Neutrophil (primary cell): Measurements from ENCODE around the gene CEP85L.

ENCODE experiments used
- H3K27ac ChIP-seq: fragments of 200-600 bp; sonication (generic); 2 replicates; pipeline ENCODE4 v1.5.1; 2016; ENCODE audit warnings: mild to moderate bottlenecking, moderate library complexity
- H3K27me3 ChIP-seq: fragments of 200-600 bp; sonication (generic); 2 replicates; pipeline ENCODE4 v1.6.0; 2016; ENCODE audit warnings: mild to moderate bottlenecking
- H3K36me3 ChIP-seq: fragments of 200-600 bp; sonication (generic); 2 replicates; pipeline ENCODE4 v1.5.1; 2017
- H3K4me1 ChIP-seq, 2 experiments: fragments of 200-600 bp in 1 of 2; sonication (generic) in 1 of 2; 1 replicate in 1 of 2; 2 replicates in 1 of 2; pipeline versions ENCODE4 v1.5.1 to v1.6.1; 2013 to 2016; ENCODE audit warnings: low read depth in 1 of 2, low read length in 1 of 2, mild to moderate bottlenecking in 1 of 2, moderate library complexity in 1 of 2; ENCODE audit not compliant: control insufficient read depth in 1 of 2, insufficient read depth in 1 of 2
- H3K4me3 ChIP-seq, 2 experiments: fragments of 200-600 bp in 1 of 2; sonication (generic) in 1 of 2; 1 replicate in 1 of 2; 2 replicates in 1 of 2; pipeline ENCODE4 v1.5.1; 2013 to 2016; ENCODE audit warnings: low read depth in 1 of 2, low read length in 1 of 2, mild to moderate bottlenecking in 1 of 2, moderate library complexity in 1 of 2
- H3K9me3 ChIP-seq: fragments of 200-600 bp; sonication (generic); 2 replicates; pipeline ENCODE4 v1.5.1; 2016
- CTCF ChIP-seq: fragments of 200-600 bp; sonication (generic); IDR thresholded peaks from 2 replicates; pipeline ENCODE4 v1.5.1; 2016; ENCODE audit warnings: antibody characterized with exemption

The CEP85L gene

DNA sequence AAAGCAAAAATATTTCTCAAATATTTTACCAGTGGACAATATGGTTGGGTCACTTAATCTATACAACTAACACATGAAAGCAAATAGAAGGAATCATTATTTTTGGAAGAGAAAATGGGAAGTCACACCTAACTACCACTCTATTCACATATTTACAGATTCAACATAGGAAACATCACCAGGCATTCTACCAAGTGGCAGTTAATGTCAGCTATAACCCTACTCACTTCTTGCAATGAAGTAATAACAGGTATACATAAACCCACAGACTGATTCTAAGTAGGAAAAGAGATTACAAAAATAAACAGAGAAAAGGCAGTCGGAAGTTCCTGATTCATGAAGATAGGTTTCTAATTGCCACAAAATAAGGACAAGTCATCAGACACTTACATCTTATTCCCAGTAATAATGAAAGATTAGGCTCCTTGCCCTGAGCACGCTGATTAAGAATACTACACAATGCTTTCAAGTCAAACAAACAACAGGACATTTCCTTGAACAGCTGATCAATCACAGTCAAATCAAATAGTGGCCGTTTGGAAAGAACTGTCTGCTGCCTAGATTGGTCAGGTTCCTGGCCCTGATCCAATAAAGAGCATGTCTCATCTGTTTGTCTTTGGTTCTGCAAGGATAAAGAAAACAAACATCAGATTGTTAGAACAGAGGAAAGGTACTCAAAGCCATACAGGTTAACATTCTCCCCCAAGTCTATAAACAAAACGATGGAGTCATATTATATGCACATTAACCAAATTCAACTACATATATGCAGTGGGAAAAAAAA lies 182.5 kb downstream of the CEP85L start:
- no peaks in the 10 kb centered on the region for H3K27me3 ChIP-seq
- no peaks in the 10 kb centered on the region for H3K4me1 ChIP-seq
- H3K9me3 ChIP-seq: no peaks in the 10 kb centered on the region
- no peak overlapping the region for H3K4me3 ChIP-seq
- peaks cover 9% of the 10 kb centered on the region for H3K36me3 ChIP-seq
- no peak for TF ChIP-seq CTCF
- no peak overlapping the region for H3K27ac ChIP-seq

- H3K27me3 ChIP-seq: no peaks in the 10 kb centered on the region
- H3K27ac ChIP-seq: no peak overlapping the region
- no peak for TF ChIP-seq CTCF
- no peaks in the 10 kb centered on the region for H3K9me3 ChIP-seq
- H3K36me3 ChIP-seq: peaks cover 9% of the 10 kb centered on the region
- H3K4me3 ChIP-seq: no peak overlapping the region
- H3K4me1 ChIP-seq: no peaks in the 10 kb centered on the region
Measured at GRCh38 chr6:118467181-118467580, 184.2 kb downstream of the CEP85L start.

- H3K4me1 ChIP-seq: no peaks in the 10 kb centered on the region
- TF ChIP-seq CTCF: no peak
- no peaks in the 10 kb centered on the region for H3K9me3 ChIP-seq
- no peak overlapping the region for H3K4me3 ChIP-seq
- H3K27me3 ChIP-seq: no peaks in the 10 kb centered on the region
- H3K27ac ChIP-seq: no peak overlapping the region
- peaks cover 9% of the 10 kb centered on the region for H3K36me3 ChIP-seq
Measured at GRCh38 chr6:118464620-118465019, 186.8 kb downstream of the CEP85L start.

DNA sequence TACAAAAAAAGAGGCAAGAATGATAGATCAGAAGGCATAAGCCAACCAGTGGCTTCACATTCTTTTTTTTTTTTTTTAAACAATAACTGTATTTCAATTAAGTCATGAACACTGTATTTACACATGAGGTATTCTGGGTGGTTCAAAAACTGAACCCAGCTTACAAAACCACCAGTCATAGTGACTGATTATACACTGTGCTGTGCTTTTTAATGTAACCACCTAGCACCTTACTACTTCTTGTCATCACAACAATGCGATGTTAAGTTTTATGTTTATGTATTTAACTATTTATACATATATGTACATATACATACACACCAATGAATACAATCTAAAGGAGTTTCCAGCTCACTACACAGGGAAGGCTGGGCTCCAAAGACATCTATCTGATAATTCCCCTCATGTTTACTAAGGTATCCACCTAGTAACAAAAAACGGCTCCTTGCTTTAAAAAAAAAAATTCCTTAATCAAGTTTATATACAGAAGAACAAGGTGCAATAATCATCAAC lies 190.4 kb downstream of the CEP85L start:
- Histone ChIP-seq H3K9me3 (no peaks in the 10 kb centered on the region), H3K36me3 (no peaks in the 10 kb centered on the region), H3K4me3 (no peak overlapping the region), H3K27ac (no peak overlapping the region), H3K27me3 (no peaks in the 10 kb centered on the region), H3K4me1 (no peaks in the 10 kb centered on the region)
- no peak for TF ChIP-seq CTCF

DNA sequence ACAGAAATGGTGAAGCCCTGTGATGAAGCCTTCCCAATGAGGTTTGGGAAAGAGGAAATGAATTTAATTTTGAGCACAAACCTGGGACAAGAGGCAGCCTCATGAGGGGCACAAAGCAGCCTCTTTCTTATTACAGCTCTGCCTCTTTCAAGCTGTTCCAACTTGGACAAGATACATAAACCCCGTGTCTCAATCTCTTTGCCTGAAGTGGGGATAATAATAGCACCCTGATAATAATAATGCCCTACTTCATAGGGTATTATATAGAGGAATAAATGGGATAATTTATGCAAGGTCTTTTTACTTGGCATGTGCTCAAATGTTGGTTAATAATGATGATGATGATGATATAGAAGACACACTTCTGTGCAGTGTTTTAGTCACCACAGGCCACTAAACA lies 194.4 kb downstream of the CEP85L start:
- Histone ChIP-seq H3K36me3 (no peaks in the 10 kb centered on the region), H3K27me3 (no peaks in the 10 kb centered on the region), H3K4me3 (no peak overlapping the region), H3K4me1 (no peaks in the 10 kb centered on the region), H3K27ac (no peak overlapping the region), H3K9me3 (no peaks in the 10 kb centered on the region)
- no peak for TF ChIP-seq CTCF
